AG09319 (cell line): ENCODE measurements around the gene ADAMTSL3.
"Not testable (repeated sequence)": the region's sequence is repeated elsewhere in the genome, so short reads cannot be mapped to it uniquely, and the experiment has no call there.

Experiments
- DNase-seq: peaks from one replicate; pipeline ENCODE4 v3.0.0-alpha.2; 2010; ENCODE audit warnings: low read depth; ENCODE audit errors: extremely low read depth
- TF ChIP-seq, protein P1 (sequence below): IDR thresholded peaks from 2 replicates; pipeline ENCODE4 v1.5.1; 2011; ENCODE audit warnings: low read depth, mild to moderate bottlenecking, inconsistent platforms, low read length, moderate library complexity

ADAMTSL3 gene

DNA sequence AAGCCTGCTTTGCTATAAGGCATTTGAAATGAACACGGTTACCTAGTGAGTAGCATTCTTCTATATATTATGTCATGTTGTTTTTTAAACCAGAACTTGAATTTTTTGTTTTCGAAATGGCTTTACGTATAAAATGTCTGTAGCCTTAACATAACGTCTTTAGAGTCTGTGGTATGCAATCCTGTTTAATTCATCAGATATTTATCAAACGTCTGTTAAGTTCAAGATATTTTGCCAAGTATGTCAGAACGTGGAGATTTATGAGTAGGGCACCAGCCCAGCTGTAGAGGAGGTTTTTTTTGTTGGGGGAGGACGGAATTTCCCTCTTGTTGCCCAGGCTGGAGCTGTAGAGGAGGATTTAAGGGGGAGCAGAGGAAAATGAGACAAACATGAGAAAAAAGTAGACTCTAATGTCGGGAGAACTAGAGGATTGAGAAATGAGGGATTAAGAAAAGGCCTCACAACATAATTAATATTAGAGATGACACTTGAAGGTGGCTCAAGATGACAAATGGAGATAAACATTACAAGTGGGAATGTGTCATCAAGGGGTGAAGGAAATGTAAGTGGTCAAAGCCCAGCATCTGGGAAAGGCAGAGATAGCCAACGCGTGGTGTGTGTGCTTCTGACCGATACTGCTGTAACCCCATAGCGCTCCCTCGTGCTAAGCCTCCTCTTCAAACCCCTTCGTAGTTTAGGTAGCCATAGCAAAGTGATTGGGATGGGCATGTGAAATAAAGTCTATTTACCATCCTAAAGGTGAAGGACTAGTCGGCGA lies 427.7 kb downstream of the ADAMTSL3 start:
- no peak for DNase-seq
- TF ChIP-seq, protein P1, sequence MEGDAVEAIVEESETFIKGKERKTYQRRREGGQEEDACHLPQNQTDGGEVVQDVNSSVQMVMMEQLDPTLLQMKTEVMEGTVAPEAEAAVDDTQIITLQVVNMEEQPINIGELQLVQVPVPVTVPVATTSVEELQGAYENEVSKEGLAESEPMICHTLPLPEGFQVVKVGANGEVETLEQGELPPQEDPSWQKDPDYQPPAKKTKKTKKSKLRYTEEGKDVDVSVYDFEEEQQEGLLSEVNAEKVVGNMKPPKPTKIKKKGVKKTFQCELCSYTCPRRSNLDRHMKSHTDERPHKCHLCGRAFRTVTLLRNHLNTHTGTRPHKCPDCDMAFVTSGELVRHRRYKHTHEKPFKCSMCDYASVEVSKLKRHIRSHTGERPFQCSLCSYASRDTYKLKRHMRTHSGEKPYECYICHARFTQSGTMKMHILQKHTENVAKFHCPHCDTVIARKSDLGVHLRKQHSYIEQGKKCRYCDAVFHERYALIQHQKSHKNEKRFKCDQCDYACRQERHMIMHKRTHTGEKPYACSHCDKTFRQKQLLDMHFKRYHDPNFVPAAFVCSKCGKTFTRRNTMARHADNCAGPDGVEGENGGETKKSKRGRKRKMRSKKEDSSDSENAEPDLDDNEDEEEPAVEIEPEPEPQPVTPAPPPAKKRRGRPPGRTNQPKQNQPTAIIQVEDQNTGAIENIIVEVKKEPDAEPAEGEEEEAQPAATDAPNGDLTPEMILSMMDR, result no peak

DNA sequence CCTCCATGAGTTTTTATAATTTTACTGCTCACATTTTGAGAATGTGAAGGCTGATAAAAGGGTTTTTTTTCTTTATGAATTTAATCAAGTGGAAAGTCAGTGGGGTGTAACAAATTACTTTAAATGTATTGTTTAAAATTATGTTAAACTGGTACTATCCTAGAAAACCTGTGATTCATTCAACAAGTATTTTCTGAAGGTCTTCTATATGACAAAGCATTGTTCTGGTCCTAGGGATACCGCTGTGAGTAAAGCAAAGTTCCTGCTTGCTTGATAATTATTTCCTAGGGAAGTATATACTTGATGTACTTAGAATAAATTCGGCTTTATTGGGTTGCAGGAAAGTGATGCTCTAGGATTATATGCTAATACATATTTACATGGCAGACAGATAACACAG lies 428.8 kb downstream of the ADAMTSL3 start:
- no peak for DNase-seq
- TF ChIP-seq, protein P1, result no peak

DNA sequence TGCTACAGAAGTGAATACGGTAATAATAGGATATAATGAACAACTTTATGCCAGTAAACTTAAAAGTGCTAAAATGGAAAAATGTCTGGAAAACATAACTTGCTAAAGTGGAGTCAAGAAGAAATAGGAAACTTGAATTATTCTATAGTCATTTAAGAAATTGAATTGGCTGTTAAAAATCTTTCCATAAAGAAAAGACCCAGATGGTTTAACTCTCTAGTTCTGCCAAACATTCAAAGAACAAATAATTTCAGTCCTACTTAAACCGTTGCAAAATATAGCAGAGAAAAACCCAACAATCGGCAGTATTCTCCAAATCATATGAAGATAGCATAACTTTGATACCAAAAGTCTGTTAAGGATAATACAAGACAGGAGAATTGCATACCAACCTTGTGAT lies 432.1 kb downstream of the ADAMTSL3 start:
- not testable (repeated sequence) for DNase-seq
